Measurements from ENCODE around the gene CSDE1.

- no peak for TF ChIP-seq CTCF (IDR thresholded peaks at IDR 0.05; ENCODE audit: low read depth, low read length, poor library complexity, severe bottlenecking)
- TF ChIP-seq EZH2phosphoT487 (IDR thresholded peaks at IDR 0.05; ENCODE audit: borderline replicate concordance, low read length): no peak
Measured at GRCh38 chr1:114782476-114782875, 24.7 kb upstream of the CSDE1 start.
